ENCODE data around the gene MEF2D.

The MEF2D gene

DNA sequence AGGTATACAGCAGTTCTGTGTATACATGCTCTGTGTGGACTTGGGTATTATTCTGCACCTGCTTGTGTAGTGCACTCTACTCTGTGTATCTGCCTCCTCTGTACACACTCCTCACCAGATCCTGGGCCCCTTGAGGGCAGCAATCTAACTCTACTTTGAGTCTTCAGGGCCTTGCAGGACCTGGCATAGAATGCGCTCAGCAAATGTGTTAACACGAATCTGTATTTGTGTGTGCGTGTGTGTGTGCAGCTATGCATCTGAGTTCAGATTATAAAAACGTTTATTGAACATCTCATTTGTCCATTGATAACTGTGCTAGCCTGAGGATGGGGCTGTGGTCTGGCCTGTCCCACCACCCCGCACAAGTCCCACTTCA is 3.9 kb upstream of the MEF2D start:
- peak overlapping the region; percentile 82 for H3K4me2 ChIP-seq (ENCODE audit: low read length)
- peak overlapping the region; percentile 78 for H3K9ac ChIP-seq (ENCODE audit: low read length)
- peaks cover 7% of the 10 kb centered on the region; the same call in 1 of the 2 replicates for H3F3A ChIP-seq (ENCODE audit: insufficient read depth, low read length)
- no peaks in the 10 kb centered on the region for H3K9me3 ChIP-seq (ENCODE audit: low read length)
- no peak overlapping the region for H2AFZ ChIP-seq (ENCODE audit: low read length)
- peaks cover 11% of the 10 kb centered on the region for H3K79me2 ChIP-seq (ENCODE audit: insufficient read depth, low read length)
- no peaks in the 10 kb centered on the region for H4K20me1 ChIP-seq (ENCODE audit: insufficient read depth, low read length)
- no peaks in the 10 kb centered on the region; the same call in 1 of the 2 replicates for H3K36me3 ChIP-seq (ENCODE audit: insufficient read depth, low read length)
- H3K27ac ChIP-seq (ENCODE audit: low read depth, low read length, poor library complexity, severe bottlenecking), result peak overlapping the region; percentile 100
- no peaks in the 10 kb centered on the region for H3K9me2 ChIP-seq (ENCODE audit: low read depth, low read length)
- TF ChIP-seq, protein P1, sequence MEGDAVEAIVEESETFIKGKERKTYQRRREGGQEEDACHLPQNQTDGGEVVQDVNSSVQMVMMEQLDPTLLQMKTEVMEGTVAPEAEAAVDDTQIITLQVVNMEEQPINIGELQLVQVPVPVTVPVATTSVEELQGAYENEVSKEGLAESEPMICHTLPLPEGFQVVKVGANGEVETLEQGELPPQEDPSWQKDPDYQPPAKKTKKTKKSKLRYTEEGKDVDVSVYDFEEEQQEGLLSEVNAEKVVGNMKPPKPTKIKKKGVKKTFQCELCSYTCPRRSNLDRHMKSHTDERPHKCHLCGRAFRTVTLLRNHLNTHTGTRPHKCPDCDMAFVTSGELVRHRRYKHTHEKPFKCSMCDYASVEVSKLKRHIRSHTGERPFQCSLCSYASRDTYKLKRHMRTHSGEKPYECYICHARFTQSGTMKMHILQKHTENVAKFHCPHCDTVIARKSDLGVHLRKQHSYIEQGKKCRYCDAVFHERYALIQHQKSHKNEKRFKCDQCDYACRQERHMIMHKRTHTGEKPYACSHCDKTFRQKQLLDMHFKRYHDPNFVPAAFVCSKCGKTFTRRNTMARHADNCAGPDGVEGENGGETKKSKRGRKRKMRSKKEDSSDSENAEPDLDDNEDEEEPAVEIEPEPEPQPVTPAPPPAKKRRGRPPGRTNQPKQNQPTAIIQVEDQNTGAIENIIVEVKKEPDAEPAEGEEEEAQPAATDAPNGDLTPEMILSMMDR (IDR thresholded peaks at IDR 0.05; ENCODE audit: low read length), result no peak
- TF ChIP-seq EZH2 (IDR thresholded peaks at IDR 0.05; ENCODE audit: borderline replicate concordance, low read length), result no peak
- H3K4me1 ChIP-seq (ENCODE audit: insufficient read depth, low read length, severe bottlenecking), result peaks cover 57% of the 10 kb centered on the region
- peak overlapping the region; percentile 51 for H3K4me3 ChIP-seq (ENCODE audit: low read depth, low read length, poor library complexity, severe bottlenecking)
- H3K27me3 ChIP-seq (ENCODE audit: insufficient read depth, low read length), result no peaks in the 10 kb centered on the region

- Histone ChIP-seq H3K36me3 (ENCODE audit: insufficient read depth, low read length) (no peaks in the 10 kb centered on the region; the same call in 1 of the 2 replicates), H2AFZ (ENCODE audit: low read length) (no peak overlapping the region), H3K27me3 (ENCODE audit: insufficient read depth, low read length) (no peaks in the 10 kb centered on the region), H3K9me2 (ENCODE audit: low read depth, low read length) (no peaks in the 10 kb centered on the region), H3K79me2 (ENCODE audit: insufficient read depth, low read length) (peaks cover 17% of the 10 kb centered on the region), H3K27ac (ENCODE audit: low read depth, low read length, poor library complexity, severe bottlenecking) (peak overlapping the region; percentile 100), H3K4me2 (ENCODE audit: low read length) (peak overlapping the region; percentile 82), H3K4me1 (ENCODE audit: insufficient read depth, low read length, severe bottlenecking) (peaks cover 60% of the 10 kb centered on the region), H3F3A (ENCODE audit: insufficient read depth, low read length) (peaks cover 7% of the 10 kb centered on the region; the same call in 1 of the 2 replicates), H3K4me3 (ENCODE audit: low read depth, low read length, poor library complexity, severe bottlenecking) (no peak overlapping the region), H3K9me3 (ENCODE audit: low read length) (no peaks in the 10 kb centered on the region), H4K20me1 (ENCODE audit: insufficient read depth, low read length) (no peaks in the 10 kb centered on the region), H3K9ac (ENCODE audit: low read length) (peak overlapping the region; percentile 78)
- no peak for TF ChIP-seq EZH2 (IDR thresholded peaks at IDR 0.05; ENCODE audit: borderline replicate concordance, low read length)
- TF ChIP-seq, protein P1 (IDR thresholded peaks at IDR 0.05; ENCODE audit: low read length), result no peak
These were observed 3.3 kb upstream of the MEF2D start for GRCh38 chr1:156503698-156504437.

DNA sequence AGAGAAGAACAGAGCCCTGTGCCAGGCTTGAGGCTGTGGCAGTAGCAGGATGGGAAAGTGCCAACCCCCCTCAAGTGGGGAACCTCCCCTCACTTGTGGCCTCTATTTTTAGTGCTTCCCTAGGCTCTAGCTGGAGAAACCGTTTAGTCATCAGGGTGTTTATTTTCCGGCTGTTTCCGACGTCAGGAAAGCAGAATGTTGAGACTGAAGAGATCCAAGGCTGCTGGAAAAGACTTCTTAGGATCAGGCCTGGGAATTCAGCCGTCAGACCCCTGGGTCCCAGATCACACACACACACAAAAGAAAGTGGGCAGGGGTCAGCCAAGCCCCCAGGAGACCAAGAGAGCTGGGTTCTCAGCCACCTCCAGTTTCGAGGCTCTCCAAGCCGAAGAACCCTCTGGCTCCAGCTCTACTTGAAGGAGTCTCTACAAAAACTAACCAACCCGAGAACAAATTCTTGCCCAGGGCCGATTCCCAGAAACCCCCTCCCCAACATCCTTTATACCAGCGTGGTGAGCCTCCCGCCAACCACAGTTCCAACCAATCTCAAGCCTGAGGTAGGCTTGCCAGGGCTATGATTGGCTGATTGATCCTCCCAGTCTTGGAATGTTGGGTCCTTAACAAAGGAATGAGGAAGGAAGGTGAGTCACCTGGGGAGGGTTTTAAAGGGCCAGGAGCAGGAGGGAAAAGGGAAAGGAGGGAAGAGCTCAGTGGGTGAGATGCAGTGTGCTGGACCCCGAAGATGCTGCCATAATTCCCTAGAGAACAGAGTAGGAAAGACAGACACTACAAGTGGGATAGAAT is 2.5 kb upstream of the MEF2D start:
- peaks cover 7% of the 10 kb centered on the region; the same call in 1 of the 2 replicates for H3F3A ChIP-seq (ENCODE audit: insufficient read depth, low read length)
- peaks cover 64% of the 10 kb centered on the region for H3K4me1 ChIP-seq (ENCODE audit: insufficient read depth, low read length, severe bottlenecking)
- no peaks in the 10 kb centered on the region for H3K9me2 ChIP-seq (ENCODE audit: low read depth, low read length)
- H3K9me3 ChIP-seq (ENCODE audit: low read length), result no peaks in the 10 kb centered on the region
- H3K36me3 ChIP-seq (ENCODE audit: insufficient read depth, low read length), result no peaks in the 10 kb centered on the region; the same call in 1 of the 2 replicates
- H3K9ac ChIP-seq (ENCODE audit: low read length), result no peak overlapping the region; the same call in 1 of the 2 replicates
- TF ChIP-seq, protein P1 (IDR thresholded peaks at IDR 0.05; ENCODE audit: low read length), result no peak
- no peak for TF ChIP-seq EZH2 (IDR thresholded peaks at IDR 0.05; ENCODE audit: borderline replicate concordance, low read length)
- no peaks in the 10 kb centered on the region for H3K27me3 ChIP-seq (ENCODE audit: insufficient read depth, low read length)
- H3K79me2 ChIP-seq (ENCODE audit: insufficient read depth, low read length), result peaks cover 24% of the 10 kb centered on the region
- H3K4me2 ChIP-seq (ENCODE audit: low read length), result no peak overlapping the region; the same call in 1 of the 2 replicates
- no peaks in the 10 kb centered on the region for H4K20me1 ChIP-seq (ENCODE audit: insufficient read depth, low read length)
- H3K27ac ChIP-seq (ENCODE audit: low read depth, low read length, poor library complexity, severe bottlenecking), result peak overlapping the region; percentile 100
- no peak overlapping the region for H3K4me3 ChIP-seq (ENCODE audit: low read depth, low read length, poor library complexity, severe bottlenecking)
- no peak overlapping the region for H2AFZ ChIP-seq (ENCODE audit: low read length)
